ENCODE results near the gene AGA.

The AGA gene

GRCh38 chr4:177404342-177404741 lies 37.9 kb downstream of the AGA start:
- Histone ChIP-seq H3F3A (ENCODE audit: insufficient read depth) (no peaks in the 10 kb centered on the region), H3K79me2 (ENCODE audit: insufficient read depth, low read length) (no peaks in the 10 kb centered on the region), H3K4me3 (ENCODE audit: insufficient read depth, low read length, poor library complexity, severe bottlenecking) (no peak overlapping the region), H3K9me2 (replicated peaks; ENCODE audit: insufficient read depth, low read length) (no peaks in the 10 kb centered on the region), H2AFZ (ENCODE audit: low read depth, low read length, severe bottlenecking) (no peak overlapping the region), H3K27me3 (ENCODE audit: low read length) (no peaks in the 10 kb centered on the region), H3K27ac (ENCODE audit: low read depth, low read length) (no peak overlapping the region), H4K20me1 (ENCODE audit: low read depth, low read length) (no peaks in the 10 kb centered on the region), H3K9ac (ENCODE audit: low read length) (no peak overlapping the region), H3K9me3 (ENCODE audit: insufficient read depth, low read length) (no peaks in the 10 kb centered on the region), H3K4me2 (ENCODE audit: low read depth, low read length, poor library complexity, severe bottlenecking) (no peak overlapping the region), H3K36me3 (ENCODE audit: low read length) (no peaks in the 10 kb centered on the region)
- TF ChIP-seq CTCF (IDR thresholded peaks at IDR 0.05; ENCODE audit: insufficient read depth, low read length, poor library complexity, severe bottlenecking) (no peak), EZH2phosphoT487 (conservative IDR thresholded peaks at IDR 0.05; ENCODE audit: low read length) (no peak)

- TF ChIP-seq EZH2phosphoT487 (conservative IDR thresholded peaks at IDR 0.05; ENCODE audit: low read length): no peak
- H3K9me3 ChIP-seq (ENCODE audit: insufficient read depth, low read length): no peaks in the 10 kb centered on the region
- H3K4me2 ChIP-seq (ENCODE audit: low read depth, low read length, poor library complexity, severe bottlenecking): no peak overlapping the region
- H3K4me3 ChIP-seq (ENCODE audit: insufficient read depth, low read length, poor library complexity, severe bottlenecking): no peak overlapping the region
- no peaks in the 10 kb centered on the region for H3K9me2 ChIP-seq (replicated peaks; ENCODE audit: insufficient read depth, low read length)
- no peaks in the 10 kb centered on the region for H3K36me3 ChIP-seq (ENCODE audit: low read length)
- H4K20me1 ChIP-seq (ENCODE audit: low read depth, low read length): no peaks in the 10 kb centered on the region
- H3K27me3 ChIP-seq (ENCODE audit: low read length): no peaks in the 10 kb centered on the region
- H3K9ac ChIP-seq (ENCODE audit: low read length): no peak overlapping the region
- H2AFZ ChIP-seq (ENCODE audit: low read depth, low read length, severe bottlenecking): no peak overlapping the region
- no peaks in the 10 kb centered on the region for H3F3A ChIP-seq (ENCODE audit: insufficient read depth)
- no peaks in the 10 kb centered on the region for H3K79me2 ChIP-seq (ENCODE audit: insufficient read depth, low read length)
- no peak overlapping the region for H3K27ac ChIP-seq (ENCODE audit: low read depth, low read length)
Measured at GRCh38 chr4:177403746-177404145, 38.5 kb downstream of the AGA start.

- H3K27me3 ChIP-seq (ENCODE audit: low read length): no peaks in the 10 kb centered on the region
- H3K27ac ChIP-seq (ENCODE audit: low read depth, low read length): no peak overlapping the region
- H3K36me3 ChIP-seq (ENCODE audit: low read length): no peaks in the 10 kb centered on the region
- no peaks in the 10 kb centered on the region for H4K20me1 ChIP-seq (ENCODE audit: low read depth, low read length)
- H3K4me3 ChIP-seq (ENCODE audit: insufficient read depth, low read length, poor library complexity, severe bottlenecking): no peak overlapping the region
- no peak overlapping the region for H3K9ac ChIP-seq (ENCODE audit: low read length)
- H3K79me2 ChIP-seq (ENCODE audit: insufficient read depth, low read length): no peaks in the 10 kb centered on the region
- no peaks in the 10 kb centered on the region for H3F3A ChIP-seq (ENCODE audit: insufficient read depth)
- H3K9me2 ChIP-seq (replicated peaks; ENCODE audit: insufficient read depth, low read length): no peaks in the 10 kb centered on the region
- no peaks in the 10 kb centered on the region for H3K9me3 ChIP-seq (ENCODE audit: insufficient read depth, low read length)
- TF ChIP-seq EZH2phosphoT487 (conservative IDR thresholded peaks at IDR 0.05; ENCODE audit: low read length): no peak
- TF ChIP-seq CTCF (IDR thresholded peaks at IDR 0.05; ENCODE audit: insufficient read depth, low read length, poor library complexity, severe bottlenecking): no peak
- no peak overlapping the region for H3K4me2 ChIP-seq (ENCODE audit: low read depth, low read length, poor library complexity, severe bottlenecking)
- H2AFZ ChIP-seq (ENCODE audit: low read depth, low read length, severe bottlenecking): no peak overlapping the region
Measured at GRCh38 chr4:177401658-177402273, 40.5 kb downstream of the AGA start.

GRCh38 chr4:177400030-177400429 lies 42.2 kb downstream of the AGA start:
- H3K36me3 ChIP-seq (ENCODE audit: low read length): no peaks in the 10 kb centered on the region

More at GRCh38 chr4:177400030-177400429, 42.2 kb downstream of the AGA start:
- Histone ChIP-seq H3F3A (ENCODE audit: insufficient read depth) (no peaks in the 10 kb centered on the region), H3K9me3 (ENCODE audit: insufficient read depth, low read length) (no peaks in the 10 kb centered on the region), H3K27ac (ENCODE audit: low read depth, low read length) (no peak overlapping the region), H4K20me1 (ENCODE audit: low read depth, low read length) (no peaks in the 10 kb centered on the region), H3K9ac (ENCODE audit: low read length) (no peak overlapping the region), H2AFZ (ENCODE audit: low read depth, low read length, severe bottlenecking) (no peak overlapping the region), H3K9me2 (replicated peaks; ENCODE audit: insufficient read depth, low read length) (no peaks in the 10 kb centered on the region), H3K4me2 (ENCODE audit: low read depth, low read length, poor library complexity, severe bottlenecking) (no peak overlapping the region), H3K27me3 (ENCODE audit: low read length) (0 out of 2 replicates have a peak, but pooled peaks cover 3% of the 10 kb centered on the region), H3K4me3 (ENCODE audit: insufficient read depth, low read length, poor library complexity, severe bottlenecking) (no peak overlapping the region), H3K79me2 (ENCODE audit: insufficient read depth, low read length) (no peaks in the 10 kb centered on the region)
- TF ChIP-seq EZH2phosphoT487 (conservative IDR thresholded peaks at IDR 0.05; ENCODE audit: low read length) (no peak), CTCF (IDR thresholded peaks at IDR 0.05; ENCODE audit: insufficient read depth, low read length, poor library complexity, severe bottlenecking) (no peak)
